ENCODE measurements around the gene KIF5A. TPM values are rescaled to one million over a fixed set of nuclear protein-coding genes. Genes with fewer than 3 reads are reported as not detected.

KIF5A gene
- total and polyA plus RNA-seq, 2 donors (not counting 1 experiment from before 2014, with no cell fraction given): 0.09 to 0.67 TPM

GRCh38 chr12:57628280-57629191 lies 78.7 kb downstream of the KIF5A start:
- peak overlapping the region; percentile 57 for H3K4me3 Mint-ChIP-seq
- H3K27ac Mint-ChIP-seq: no peak overlapping the region
- 52% methylated on average over 15 of the region's 29 CpGs for WGBS (ENCODE audit: insufficient coverage)
- ChIA-PET POLR2A (no interaction called here), CTCF (interaction anchor here (0.8 to 2.3 kb wide), 3 partner anchors 9 to 44 kb away, joined by 3 to 12 read pairs (median 3); no protein-coding TSS in a partner anchor)
- H3K79me2 ChIP-seq (ENCODE audit: control insufficient read depth, insufficient read depth, low read length): no peaks in the 10 kb centered on the region
- H3K9ac ChIP-seq (ENCODE audit: low read length): no peak overlapping the region
- DNase-seq (peak; percentile 12), ATAC-seq (ENCODE audit: low read depth) (no peak)
- peak overlapping the region; percentile 74 for H3K4me2 ChIP-seq (replicated peaks; ENCODE audit: low read depth, low read length, poor library complexity, severe bottlenecking)
- H3K4me1 ChIP-seq (ENCODE audit: control insufficient read depth in 2 of 2, insufficient read depth in 2 of 2, low read length in 2 of 2): peaks cover 26 to 39% of the 10 kb centered on the region in 2 donors
- peaks cover 25% of the 10 kb centered on the region for H3K4me1 Mint-ChIP-seq
- H2AFZ ChIP-seq (ENCODE audit: insufficient read depth, low read depth, low read length, poor library complexity, severe bottlenecking): no peak overlapping the region
- TF ChIP-seq EZH2 (IDR thresholded peaks at IDR 0.05; ENCODE audit: borderline replicate concordance, insufficient read depth, low read depth, low read length, poor library complexity, severe bottlenecking): no peak
- TF ChIP-seq, protein P1, sequence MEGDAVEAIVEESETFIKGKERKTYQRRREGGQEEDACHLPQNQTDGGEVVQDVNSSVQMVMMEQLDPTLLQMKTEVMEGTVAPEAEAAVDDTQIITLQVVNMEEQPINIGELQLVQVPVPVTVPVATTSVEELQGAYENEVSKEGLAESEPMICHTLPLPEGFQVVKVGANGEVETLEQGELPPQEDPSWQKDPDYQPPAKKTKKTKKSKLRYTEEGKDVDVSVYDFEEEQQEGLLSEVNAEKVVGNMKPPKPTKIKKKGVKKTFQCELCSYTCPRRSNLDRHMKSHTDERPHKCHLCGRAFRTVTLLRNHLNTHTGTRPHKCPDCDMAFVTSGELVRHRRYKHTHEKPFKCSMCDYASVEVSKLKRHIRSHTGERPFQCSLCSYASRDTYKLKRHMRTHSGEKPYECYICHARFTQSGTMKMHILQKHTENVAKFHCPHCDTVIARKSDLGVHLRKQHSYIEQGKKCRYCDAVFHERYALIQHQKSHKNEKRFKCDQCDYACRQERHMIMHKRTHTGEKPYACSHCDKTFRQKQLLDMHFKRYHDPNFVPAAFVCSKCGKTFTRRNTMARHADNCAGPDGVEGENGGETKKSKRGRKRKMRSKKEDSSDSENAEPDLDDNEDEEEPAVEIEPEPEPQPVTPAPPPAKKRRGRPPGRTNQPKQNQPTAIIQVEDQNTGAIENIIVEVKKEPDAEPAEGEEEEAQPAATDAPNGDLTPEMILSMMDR (IDR thresholded peaks at IDR 0.05): no peak
- intact Hi-C loops (cut with micrococcal nuclease): no loop called here
- no peaks in the 10 kb centered on the region for H3K9me3 Mint-ChIP-seq (ENCODE audit: insufficient read depth)
- H3K9me3 ChIP-seq (ENCODE audit: control extremely low read depth in 1 of 3, control insufficient read depth in 2 of 3, insufficient read depth in 1 of 3, low read length in 2 of 3): peaks cover 0 to 8% (median 0%) of the 10 kb centered on the region in 3 donors
- peaks cover 0 to 97% (median 70%) of the 10 kb centered on the region in 4 experiments for H3K27me3 ChIP-seq (replicated peaks in 1 of 4; ENCODE audit: control extremely low read depth in 1 of 4, control insufficient read depth in 3 of 4, insufficient read depth in 4 of 4, low read length in 3 of 4)
- H3K27me3 Mint-ChIP-seq: peaks cover 80% of the 10 kb centered on the region
- H4K20me1 ChIP-seq (ENCODE audit: control insufficient read depth, insufficient read depth, low read length, poor library complexity, severe bottlenecking): no peaks in the 10 kb centered on the region
- no peak overlapping the region for H3K27ac ChIP-seq (ENCODE audit: low read length in 2 of 2)
- H3K4me3 ChIP-seq (ENCODE audit: control extremely low read depth in 1 of 5, extremely low read depth in 1 of 5, insufficient read depth in 1 of 5, low read depth in 2 of 5, low read length in 4 of 5): no peak overlapping the region
- H3K36me3 ChIP-seq (replicated peaks in 1 of 2; ENCODE audit: control extremely low read depth in 1 of 2, control insufficient read depth in 1 of 2, extremely low read depth in 1 of 2, insufficient read depth in 2 of 2, low read length in 1 of 2): no peaks in the 10 kb centered on the region
